NCI-H510A treated with DMSO at 0.1 percent for 48 hours (cell line): ENCODE measurements around the gene GPANK1.

ENCODE experiments used
- DNase-seq: peaks from one replicate; lab custom pipeline; 2025; lab: John Stamatoyannopoulos, UW

GPANK1 gene

GRCh38 chr6:31691078-31691463 lies 26.3 kb upstream of the GPANK1 start:
- DNase-seq = no peak

- DNase-seq = no peak
These were observed 25.7 kb upstream of the GPANK1 start for GRCh38 chr6:31690231-31691077.

GRCh38 chr6:31689249-31690110 lies 24.7 kb upstream of the GPANK1 start:
- DNase-seq = no peak

- DNase-seq = no peak
These were observed 23.3 kb upstream of the GPANK1 start for GRCh38 chr6:31687860-31688693.

- no peak for DNase-seq
These were observed 22.5 kb upstream of the GPANK1 start for GRCh38 chr6:31687321-31687720.

GRCh38 chr6:31686483-31686882 lies 21.7 kb upstream of the GPANK1 start:
- DNase-seq = no peak

- peak; percentile 22 for DNase-seq
These were observed 18.8 kb upstream of the GPANK1 start for GRCh38 chr6:31683591-31683990.

- DNase-seq = peak; percentile 77
These were observed 16.4 kb upstream of the GPANK1 start for GRCh38 chr6:31681135-31681671.

GRCh38 chr6:31680226-31681134 lies 15.7 kb upstream of the GPANK1 start, which contains the start of gene LY6G5C:
Gene LY6G5C, minus strand, starts transcription at chr6:31681067. Its CDS starts 694 bp downstream, at chr6:31680373.
- peak; percentile 96 for DNase-seq

- DNase-seq = no peak
These were observed 13.2 kb upstream of the GPANK1 start for GRCh38 chr6:31677955-31678354.

GRCh38 chr6:31676904-31677303 lies 12.1 kb upstream of the GPANK1 start:
- no peak for DNase-seq

- DNase-seq = no peak
These were observed 11.6 kb upstream of the GPANK1 start for GRCh38 chr6:31676322-31676903.

- DNase-seq = no peak
These were observed 4.9 kb upstream of the GPANK1 start, which contains the start of gene LY6G5B for GRCh38 chr6:31669676-31670075. Gene LY6G5B, plus strand, starts transcription at chr6:31669976. Its CDS starts 975 bp downstream, at chr6:31670951.

- no peak for DNase-seq
These were observed 1.7 kb upstream of the GPANK1 start for GRCh38 chr6:31666337-31666965.

- peak; percentile 97 for DNase-seq
These were observed 922 bp upstream of the GPANK1 start, which contains the start of gene CSNK2B for GRCh38 chr6:31665501-31666336. Gene CSNK2B, plus strand, starts transcription at chr6:31666080. Its CDS starts 752 bp downstream, at chr6:31666832.

- no peak for DNase-seq
These were observed 622 bp downstream of the GPANK1 start for GRCh38 chr6:31663961-31664789.

- no peak for DNase-seq
These were observed 1.5 kb downstream of the GPANK1 start for GRCh38 chr6:31663126-31663960.
